ENCODE data around the gene PYGB. TPM values are rescaled to one million over a fixed set of nuclear protein-coding genes. Genes with fewer than 3 reads are reported as not detected.

Gene PYGB
- total RNA-seq, 1 experiment from 2014 or later, result 663 TPM

DNA sequence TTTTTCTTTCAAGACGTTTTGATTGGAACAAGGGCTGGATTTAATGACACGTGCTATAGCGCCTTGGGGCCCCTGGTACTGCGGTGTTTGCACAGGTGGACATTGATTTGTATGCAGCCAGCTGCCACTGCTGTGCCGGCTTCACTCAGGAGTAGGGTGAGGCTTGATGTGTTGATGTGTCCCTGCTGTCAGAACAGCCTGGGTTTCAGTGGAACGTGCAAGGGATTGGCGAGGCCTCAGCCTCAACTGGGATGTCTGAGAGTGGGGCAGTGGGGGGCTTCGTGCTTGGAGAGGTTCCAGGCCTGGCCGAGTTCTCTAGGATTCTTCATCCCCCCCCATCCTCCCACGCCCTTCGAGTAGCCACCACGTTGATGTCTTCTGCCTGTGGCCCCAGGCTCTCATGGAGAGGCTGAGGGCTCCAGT is 23.0 kb downstream of the PYGB start:
- no peak for DNase-seq (ENCODE audit: low spot score)

DNA sequence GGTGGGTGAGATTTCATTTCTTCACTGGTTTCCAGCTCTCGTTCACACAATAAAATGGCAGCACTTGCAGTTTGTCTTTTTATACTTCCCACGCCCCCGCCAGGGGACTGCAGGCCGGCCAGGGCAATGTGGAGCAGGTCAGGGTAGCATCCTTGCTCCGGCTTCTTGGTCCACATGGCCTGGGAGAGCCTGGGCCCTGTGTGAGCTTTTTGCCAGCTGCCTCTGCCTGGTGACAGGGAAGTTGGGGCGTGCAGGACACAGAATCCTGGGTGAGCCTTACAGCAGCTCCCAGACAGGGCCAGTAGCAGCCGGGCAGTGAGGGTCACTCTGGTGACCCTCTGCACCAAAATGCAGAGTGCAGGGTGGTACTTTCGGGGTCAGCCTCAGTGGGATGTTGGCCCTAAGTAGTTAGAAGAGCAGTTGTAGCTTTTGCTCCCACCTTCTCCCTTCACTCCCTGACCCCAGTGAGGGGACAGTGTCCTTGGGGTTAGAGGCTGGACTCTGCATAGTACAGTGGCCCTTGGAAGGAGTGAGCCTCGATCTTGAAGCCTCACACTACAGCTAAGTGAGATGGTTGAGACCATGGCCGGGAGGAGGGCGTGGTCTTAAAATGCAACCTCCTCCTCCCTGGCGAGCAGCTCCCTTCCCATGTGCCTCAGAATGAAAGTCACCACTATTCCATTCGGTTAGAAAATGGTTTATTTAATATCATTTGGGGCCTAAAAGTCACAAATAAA is 23.8 kb downstream of the PYGB start:
- DNase-seq (ENCODE audit: low spot score), result no peak

DNA sequence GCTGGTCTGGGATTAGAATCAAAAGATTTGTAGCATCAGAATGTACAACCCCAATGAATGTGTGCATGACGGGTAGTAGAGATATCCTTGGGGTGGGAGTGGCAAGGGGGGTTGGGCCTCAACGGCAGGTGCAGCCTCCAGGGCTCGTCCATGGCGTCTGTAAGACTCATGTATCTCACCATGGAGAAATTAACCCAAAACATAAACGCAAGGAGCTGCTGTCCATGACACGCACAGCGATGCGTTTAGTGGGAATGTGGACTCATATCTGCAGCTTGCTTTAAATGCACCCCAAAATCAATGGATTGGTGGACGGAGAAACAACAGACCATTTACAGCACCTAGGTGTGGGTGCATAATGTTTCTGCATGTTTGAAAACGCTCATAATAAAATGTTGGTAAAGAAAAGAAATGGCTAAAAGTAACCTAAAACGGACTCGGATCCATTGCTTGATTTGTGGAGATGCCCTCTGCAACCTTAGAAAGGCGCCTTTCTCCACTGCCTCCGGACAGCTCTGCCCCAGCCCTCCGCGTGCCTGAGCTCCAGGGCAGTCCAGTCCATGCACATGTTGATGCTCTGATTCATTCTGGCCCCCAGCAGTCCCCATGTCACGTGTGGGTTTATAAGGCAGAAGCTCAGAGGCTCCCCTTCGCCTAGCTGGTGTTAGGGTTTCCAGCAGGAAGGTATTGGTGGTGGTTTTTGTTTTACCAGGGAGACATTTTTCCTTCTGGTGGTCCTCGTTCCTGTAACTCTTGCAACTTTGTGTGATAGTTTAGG is 24.5 kb downstream of the PYGB start:
- DNase-seq (ENCODE audit: low spot score), result no peak

DNA sequence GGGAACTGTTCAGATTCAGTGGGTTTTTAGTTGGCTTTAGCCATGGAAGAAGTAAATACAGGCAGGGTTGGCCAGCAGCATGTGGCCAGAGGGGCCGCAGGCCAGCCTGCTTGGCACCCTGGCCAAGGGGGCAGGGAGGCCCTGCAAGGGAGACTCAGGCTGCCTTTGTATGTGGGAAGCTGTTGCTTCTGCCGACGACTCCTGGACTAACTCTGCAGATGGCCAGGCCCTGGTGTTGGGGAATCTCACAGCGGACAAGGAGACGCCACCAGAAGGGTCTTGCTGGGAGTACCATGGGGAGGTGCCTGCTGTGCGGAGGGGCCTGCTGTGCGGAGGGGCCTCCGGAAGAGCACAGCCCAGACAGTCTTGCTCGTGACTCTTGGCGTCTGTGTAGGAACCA is 25.2 kb downstream of the PYGB start:
- DNase-seq (ENCODE audit: low spot score), result no peak

DNA sequence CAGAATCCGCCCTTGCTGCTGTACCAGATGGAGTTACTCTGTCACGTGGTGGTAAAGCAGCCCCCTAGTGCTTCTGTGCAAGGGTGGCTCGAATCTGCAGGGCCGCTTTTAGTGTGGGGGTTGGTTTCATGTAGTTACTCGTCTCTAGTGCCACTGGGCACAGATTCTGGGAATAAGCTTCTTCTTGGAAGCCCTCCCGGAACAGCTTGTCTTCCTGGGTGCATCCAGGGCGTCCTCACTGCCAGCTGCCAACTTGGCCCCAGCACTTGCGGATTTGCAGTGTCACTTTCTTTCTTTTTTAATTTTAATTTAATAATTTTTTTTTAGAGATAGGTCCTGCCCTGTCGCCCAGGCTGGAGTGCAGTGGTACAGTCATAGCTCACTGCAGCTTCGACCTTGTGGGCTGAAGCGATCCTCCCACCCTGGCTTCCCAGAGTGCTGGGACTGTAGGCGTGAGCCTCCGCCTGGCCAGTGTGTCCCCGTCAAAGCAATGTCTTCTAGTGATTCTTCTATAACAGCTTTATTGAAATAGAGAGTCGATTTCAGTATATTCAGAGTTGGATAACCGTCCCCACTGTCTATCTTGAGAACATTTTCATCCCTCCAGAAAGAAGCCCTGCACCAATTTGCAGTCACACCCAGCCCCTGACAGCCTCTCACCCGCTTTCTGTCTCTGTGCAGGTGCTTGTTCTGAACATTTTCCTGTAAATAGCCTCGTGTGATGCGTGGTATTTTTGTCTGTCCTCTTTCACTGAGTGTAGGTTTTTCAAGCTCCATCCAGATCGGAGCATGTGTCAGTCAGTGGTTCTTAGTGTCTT is 25.9 kb downstream of the PYGB start:
- DNase-seq (ENCODE audit: low spot score), result no peak

DNA sequence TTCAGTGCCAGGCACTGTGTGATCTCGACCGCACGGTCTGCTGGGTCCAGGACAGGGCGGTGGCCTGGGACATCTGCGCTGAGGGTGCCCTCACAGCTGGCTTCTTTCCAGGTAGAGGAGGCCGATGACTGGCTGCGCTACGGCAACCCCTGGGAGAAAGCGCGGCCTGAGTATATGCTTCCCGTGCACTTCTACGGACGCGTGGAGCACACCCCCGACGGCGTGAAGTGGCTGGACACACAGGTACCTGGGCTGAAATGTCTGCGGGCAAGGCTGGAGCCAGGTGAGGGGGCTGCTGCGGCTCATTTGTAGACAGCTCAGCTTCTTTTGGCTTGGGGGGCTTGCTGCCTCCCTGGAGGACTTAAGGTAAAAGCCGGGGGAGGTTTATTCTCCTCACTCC is 26.6 kb downstream of the PYGB start:
- no peak for DNase-seq (ENCODE audit: low spot score)

DNA sequence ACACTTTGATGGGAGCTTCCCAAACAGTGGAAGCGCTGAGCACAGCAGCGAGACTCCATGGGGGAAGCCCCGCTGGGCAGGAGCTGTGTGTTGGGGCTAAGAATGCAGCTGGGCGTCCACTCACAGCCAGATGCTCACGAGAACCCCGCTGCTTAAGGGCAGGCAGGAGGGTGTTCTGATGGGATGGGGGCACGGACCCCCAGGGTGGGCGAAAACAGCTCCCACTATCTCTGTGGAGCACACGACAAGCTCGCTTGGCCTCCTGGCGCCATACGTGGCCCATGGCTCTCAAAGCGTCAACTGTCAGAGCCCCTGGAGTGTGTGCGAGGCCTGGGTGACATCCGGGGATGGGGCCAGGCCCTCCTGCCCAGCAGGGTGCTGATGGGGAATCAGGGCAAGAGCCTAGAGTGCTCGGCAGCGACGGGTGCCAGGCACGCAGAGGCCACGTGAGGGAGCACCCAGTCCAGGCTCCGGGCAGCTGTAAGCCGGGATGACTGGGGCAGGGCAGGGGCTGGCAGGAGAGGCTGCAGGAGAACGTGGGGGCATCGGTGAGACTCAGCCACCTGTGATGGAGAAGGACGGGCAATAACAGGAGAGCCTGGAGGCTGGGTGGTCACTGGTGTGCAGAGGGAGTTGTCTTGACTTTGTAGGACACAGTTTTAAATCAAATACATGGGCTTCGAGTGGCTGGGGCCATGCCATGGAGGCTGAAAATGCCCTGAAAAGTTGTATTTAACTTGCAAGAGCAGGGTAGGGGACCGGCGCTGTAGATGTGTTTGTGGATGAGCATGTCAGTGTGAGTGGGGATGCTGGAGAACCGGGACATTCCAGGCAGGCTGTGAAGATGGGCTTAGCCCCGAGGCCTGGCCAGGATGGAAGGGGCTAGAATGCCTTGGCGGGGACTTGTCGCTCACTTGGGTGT is 27.3 kb downstream of the PYGB start:
- DNase-seq (ENCODE audit: low spot score), result no peak

DNA sequence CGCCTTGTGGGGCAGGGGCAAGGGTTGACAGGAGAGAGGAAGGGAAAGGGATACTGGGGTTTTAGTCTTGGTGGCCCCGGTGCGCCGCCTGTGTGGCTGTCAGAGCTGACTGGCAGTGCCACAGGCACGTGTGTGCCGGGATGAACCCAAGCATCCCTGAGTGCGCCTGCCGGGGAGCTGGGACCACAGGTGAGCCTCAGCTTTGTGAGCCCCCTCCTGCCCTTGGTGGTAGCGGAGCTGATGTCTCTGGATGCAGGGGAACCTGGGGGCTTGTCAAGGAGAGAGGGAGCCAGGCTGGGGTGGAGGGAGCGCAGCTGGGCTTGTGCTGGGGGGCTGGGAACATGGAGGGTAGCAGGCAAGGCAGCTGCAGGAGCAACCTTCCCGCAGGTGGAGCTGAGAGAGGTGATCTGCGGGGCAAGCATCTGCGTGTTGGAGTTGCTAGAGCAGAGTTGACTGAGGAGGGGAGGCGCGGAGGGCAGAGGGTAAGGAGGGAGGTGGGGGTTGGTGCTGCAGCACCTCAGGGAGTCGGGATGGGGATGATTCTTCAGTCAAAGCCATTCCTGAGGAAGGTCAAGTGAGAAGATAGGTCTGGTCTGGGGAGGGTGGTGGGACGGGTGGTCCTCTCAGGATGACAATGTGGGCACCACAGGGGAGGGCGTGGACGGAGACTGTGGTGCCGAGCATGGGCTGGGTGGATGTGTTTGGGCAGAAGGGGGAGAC is 28.1 kb downstream of the PYGB start:
- DNase-seq (ENCODE audit: low spot score), result no peak

DNA sequence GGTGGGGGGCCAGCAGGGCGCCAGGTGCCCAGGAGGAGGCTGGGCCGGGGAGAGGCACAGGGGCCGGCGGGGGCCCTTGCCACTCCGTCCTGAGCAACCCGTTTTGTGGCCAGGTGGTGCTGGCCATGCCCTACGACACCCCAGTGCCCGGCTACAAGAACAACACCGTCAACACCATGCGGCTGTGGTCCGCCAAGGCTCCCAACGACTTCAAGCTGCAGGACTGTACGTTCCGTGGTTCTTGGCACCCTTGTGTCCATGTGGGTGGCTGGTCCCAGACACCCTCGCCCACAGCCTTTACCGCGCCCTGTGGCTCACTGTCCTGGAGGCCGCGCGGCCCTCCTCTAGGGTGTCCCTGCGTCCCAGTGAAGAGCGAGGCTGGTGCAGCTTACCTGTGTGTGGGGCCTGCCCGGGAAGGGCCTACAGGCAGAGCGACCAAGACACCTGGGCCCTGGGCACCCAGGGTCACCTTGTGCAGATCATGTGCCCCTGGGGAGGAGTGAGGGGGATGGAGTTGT is 28.7 kb downstream of the PYGB start:
- no peak for DNase-seq (ENCODE audit: low spot score)

DNA sequence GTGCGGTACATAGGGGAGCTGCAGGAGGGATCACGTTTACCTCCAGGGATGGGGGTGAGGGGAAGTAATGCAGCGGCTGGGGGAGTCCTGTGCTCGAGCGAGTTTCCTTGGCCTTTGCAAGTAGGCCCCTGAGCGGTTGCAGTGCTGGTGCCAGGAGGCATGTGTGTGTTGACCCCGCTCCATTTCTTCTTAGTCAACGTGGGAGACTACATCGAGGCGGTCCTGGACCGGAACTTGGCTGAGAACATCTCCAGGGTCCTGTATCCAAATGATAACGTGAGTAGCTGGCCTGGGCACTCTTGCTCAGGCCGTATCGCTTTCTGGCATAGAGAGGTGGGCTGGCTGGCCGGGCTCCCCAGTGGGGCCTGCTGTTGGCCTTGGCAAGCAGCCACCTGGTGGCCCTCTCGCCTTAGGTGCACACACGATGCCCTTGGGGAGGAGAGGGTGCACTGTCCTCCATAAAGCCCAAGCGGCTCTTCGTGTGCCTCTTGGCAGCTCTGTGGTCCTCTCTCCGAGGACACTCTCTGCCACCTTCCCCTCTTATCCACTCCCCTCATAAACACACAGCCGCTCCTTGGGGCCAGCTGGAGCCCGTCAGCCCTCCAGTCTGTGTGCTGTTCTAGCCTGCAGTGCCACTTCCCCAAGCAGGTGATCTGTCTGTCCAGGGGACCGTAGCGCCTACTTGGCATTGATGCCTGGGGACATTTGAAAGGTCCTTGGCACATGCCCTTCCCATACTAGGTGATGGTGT is 29.3 kb downstream of the PYGB start:
- no peak for DNase-seq (ENCODE audit: low spot score)

DNA sequence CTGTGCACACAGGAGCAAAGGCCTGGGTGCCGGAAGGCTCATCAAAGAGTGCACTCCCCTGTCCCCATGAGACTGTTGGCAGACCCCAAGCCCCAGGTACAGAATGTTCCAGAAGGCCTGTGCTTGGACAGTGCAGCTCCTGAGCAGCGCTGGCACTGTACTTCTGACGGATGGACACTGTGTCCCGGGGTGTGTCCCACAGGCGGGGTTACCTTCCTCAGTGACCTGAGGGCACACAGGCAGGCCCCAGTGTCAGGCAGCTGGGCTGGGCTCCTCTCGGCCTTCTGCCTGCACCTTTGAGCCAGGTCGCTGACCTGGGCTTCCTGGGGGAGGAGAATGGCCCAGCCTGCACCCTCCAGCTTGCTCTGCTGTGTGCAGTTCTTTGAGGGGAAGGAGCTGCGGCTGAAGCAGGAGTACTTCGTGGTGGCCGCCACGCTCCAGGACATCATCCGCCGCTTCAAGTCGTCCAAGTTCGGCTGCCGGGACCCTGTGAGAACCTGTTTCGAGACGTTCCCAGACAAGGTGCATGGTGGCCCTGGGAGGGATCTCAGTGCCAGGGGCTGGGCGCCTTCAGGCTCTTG is 30.1 kb downstream of the PYGB start:
- no peak for DNase-seq (ENCODE audit: low spot score)

DNA sequence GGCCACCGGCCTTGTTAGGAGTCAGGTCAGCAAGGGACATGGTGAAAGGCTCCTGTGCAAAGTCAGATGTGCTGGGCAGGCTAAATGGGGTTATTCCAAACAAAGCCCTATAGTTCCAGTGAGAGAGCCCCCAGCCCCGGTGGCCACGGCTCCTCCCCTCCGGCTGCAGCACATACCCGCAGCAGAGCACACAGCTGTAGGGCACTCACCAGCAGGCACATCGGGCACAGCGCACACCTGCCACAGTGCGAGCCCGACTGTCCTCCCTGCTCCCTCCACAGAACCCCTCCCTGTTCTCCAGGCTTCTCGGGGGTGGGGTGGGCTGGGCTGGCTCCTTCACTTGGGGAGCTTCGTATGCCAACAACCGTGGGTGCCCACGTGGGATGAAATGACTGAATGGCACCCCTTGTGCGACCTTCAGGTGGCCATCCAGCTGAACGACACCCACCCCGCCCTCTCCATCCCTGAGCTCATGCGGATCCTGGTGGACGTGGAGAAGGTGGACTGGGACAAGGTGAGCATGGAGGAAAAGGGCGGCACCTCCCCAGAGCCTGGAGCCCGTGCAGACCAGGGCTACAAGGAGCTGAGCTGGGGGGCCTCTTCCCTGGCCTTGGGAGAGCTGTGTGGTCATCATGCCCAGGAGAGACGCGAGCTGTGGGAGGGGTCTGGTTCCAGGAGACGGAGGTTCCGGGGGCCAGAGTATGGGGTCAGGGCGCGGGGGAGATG is 30.9 kb downstream of the PYGB start:
- DNase-seq (ENCODE audit: low spot score), result no peak

DNA sequence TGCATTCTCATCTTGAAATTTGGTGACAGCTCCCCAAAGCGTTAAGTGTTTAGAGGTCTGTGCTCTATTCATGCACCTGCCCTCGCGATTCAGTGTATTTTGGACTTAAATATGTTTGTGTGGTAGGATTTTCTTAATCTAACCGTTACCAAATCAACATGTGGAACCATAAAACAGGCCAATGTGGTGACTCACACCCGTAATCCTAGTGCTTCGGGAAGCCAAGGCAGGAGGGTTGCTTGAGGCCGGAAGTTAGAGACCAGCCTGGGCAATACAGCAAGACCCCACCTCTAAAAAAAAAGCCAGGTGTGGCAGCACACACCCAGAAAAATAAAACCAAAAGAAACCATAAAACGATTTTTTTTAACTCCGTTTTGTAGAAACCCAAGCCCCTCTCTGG is 31.5 kb downstream of the PYGB start:
- no peak for DNase-seq (ENCODE audit: low spot score)

DNA sequence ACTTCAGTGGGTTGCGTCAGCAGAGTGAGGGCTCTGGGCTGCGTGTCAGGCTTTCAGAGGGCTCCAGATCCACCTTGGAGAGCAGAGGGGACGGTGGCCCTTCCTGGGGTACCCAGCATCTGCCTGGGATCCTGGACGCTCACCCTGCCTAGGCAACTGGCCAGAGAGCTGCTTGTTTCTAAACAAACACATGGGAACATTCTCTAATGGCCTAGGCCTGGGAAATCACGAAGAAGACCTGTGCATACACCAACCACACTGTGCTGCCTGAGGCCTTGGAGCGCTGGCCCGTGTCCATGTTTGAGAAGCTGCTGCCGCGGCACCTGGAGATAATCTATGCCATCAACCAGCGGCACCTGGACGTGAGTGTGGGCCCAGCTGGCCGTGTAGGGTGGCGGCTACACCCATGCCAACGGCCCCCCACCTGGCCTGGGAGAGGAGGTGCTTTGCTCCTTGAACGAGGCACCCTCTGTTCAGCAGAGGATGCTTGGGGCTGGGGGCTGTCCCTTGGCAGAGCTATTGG is 32.2 kb downstream of the PYGB start:
- DNase-seq (ENCODE audit: low spot score), result no peak

DNA sequence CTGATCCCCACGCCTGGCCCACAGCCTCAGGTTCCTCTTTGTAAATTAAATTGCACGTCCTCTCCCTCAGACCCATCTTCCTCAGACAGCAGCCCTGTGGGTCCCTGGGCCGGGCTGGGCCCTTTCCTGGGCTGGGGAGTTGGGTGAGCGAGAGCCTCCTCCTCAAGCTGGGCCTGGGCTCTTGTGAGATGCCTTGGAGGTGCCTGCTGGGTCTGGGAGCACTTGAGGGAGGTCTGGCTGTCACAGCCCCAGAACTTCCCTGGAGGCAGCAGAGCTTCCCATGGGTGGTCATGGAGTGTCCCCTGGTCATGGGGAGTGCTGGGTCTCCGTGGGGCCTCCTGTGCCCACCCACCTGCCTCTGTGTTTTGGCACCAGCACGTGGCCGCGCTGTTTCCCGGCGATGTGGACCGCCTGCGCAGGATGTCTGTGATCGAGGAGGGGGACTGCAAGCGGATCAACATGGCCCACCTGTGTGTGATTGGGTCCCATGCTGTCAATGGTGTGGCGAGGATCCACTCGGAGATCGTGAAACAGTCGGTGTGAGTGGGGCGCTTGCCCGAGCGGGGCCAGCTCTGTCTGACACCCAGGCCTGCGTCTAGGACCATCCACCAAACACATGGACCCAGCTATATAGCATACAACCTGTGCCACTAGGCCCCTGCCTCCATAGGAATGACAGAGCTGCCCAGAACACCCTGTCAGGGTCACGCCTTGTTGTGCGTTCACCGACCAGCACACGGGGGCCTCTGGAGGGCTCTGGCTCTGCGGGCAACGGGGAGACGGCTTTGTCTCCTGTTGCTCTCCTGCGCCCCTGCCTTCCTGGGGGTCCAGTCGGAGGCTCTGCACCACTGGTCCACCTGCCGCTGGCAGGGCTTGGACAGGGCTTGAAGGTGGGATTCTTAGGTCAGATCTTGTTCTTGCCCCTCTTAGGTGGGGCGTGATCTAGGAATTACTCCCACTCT is 33.0 kb downstream of the PYGB start:
- no peak for DNase-seq (ENCODE audit: low spot score)

DNA sequence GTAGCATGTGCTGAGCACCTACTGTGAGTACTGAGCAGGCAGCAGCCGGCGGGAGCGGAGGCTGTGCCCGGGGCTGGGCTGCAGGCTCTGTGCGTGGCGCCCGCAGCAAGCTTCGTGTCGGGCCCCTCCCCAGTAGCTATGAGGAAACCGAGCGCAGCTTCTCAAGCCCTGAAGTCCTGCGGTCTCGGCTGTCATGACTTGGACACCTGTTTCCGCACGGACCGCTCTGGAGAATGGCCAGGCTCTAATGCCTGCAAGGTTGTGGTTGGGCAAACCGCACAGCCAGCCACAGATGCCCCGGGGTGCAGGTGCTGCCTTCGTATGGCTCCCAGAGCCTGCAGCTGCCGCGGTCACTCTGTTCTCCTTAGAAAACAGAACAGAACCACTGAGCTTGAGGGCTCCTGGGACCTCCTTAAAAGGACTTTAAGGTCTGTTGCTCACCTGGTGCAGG is 33.7 kb downstream of the PYGB start:
- no peak for DNase-seq (ENCODE audit: low spot score)
